Stimulated activated CD8-positive, alpha-beta memory T cell treated with anti-CD3 and anti-CD28 coated beads, Interleukin-7, amount 100 ng/mL, for 4 hours (primary cell): ENCODE results near the gene PIK3CD.
"Not testable (repeated sequence)": the region's sequence is repeated elsewhere in the genome, so short reads cannot be mapped to it uniquely, and the experiment has no call there.

Experiments
- DNase-seq, 2 donors: peaks; one replicate each; pipeline ENCODE4 v3.0.0-alpha.2; 2020; ENCODE audit warnings: low read depth in 2 of 2

PIK3CD gene

DNA sequence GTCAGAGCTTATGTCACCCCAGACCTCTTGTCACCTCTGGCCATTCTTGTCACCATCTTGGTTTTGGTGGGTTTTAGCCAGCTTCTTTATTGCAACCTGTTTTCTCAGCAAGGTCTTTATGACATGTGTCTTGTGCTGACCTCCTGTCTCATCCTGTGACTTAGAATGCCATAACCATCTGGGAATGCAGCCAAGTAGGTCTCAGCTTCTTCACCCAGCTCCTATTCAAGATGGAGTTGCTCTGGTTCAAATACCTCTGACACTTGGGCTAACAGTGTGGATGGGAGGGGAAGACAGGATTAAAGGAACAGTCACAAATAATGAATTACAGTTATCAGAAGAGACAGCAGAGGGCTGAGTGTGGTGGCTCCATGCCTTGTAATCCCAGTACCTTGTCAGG lies 30.5 kb upstream of the PIK3CD start:
- no peak for DNase-seq

- DNase-seq, result no peak
Measured at GRCh38 chr1:9624081-9624480, 27.4 kb upstream of the PIK3CD start.

DNA sequence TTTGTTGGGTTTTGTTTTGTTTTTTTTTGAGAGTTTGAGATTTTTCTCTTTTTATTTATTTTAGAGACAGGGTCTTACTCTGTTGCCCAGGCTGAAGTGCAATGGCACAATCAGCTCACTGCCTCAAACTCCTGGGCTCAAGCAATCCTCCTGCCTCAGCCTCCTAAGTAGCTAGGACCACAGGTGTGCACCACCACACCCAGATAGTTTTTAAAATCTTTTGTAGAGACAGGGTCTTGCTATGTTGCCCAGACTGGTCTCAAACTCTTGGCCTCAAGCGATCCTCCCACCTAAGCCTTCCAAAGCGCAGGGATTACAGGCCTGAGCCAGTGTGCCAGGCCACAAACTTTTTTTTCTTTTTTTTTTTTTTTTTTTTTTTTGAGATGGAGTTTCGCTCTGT lies 26.5 kb upstream of the PIK3CD start:
- not testable (repeated sequence) for DNase-seq

GRCh38 chr1:9626201-9626608 lies 25.3 kb upstream of the PIK3CD start:
- DNase-seq, result no peak

DNA sequence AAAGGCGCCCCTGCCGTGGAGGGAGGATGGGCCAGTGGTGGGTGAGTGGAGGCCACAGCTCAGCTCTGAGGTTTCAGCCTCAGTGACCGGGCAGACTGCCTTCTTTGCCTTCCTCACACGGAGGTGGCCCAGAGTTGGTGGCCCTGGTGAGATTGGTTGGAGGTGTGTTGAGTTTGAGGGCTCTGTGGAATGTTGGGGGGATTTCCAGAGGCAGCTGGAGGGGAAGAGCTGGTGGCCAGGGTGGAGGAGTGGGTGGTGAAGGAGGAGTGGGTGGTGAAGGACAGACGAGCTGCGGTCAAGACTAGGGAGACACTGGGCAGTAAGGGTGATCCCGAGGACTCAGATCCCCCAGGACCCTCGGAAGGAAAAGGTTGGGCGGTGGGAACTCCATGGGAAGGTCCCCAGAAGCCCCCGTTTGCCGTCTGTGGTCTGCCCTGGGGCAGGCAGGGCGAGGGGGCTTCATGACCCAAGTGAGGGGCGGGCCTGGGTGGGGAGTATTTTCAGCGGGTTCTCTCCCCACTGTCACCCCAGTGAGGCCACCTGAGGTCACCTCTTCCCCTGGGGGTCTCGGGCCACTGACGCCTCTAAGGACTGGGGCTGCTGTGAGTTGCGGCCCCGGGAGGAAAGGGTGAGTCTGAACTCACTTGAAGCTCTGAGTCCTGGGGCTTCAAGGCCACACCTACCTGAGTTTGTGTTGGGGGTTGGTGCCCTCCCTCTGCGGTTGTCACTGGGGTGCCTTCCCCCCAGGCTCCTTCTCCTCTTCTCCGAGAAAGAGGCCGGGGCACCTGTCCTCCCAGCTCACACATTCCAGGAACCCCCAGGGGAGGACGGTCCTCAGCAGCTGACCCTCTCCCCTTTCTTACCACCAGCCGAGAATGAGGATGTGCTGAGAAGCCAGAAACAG lies 22.7 kb upstream of the PIK3CD start:
- peak; percentile 53 to 66 for DNase-seq

- peak; percentile 48 to 65 for DNase-seq
Measured at GRCh38 chr1:9629445-9630201, 21.9 kb upstream of the PIK3CD start.

DNA sequence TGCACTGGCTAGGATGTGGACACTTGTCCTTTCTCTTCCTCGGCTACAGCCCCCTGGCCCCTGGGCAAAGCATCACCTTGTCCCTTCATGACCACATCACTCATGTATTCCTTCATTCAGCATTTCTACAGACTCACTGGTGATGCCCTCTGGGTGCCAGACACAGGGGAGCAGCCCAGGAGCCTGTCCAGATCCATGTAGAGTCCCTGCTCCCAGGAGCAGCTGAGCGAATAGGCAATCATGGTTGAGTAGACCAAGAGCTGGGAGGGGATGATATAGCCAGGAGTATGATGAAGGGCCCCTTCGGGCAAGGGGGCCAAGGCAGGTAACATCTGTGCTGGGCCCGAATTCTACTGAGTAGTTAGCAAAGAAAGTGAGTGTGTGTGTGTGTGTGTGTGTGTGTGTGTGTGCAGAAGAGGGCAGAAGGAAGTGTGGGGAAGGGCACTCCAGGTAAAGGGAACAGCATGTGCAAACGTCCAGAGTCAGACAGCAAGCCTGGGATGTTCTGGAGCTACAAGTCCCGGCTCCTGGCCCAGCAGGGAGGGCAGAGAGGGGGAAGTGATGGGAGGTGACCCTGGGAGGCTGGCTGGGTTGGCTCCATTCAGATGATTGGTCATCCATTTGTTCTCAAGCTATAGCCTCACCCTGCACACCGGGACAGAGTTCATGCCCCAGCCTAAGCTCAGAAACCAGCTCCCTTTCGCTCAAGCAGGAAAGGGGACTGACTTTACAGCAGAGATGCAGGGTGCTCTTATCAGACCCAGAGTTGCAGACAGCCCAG lies 21.0 kb upstream of the PIK3CD start:
- DNase-seq, result no peak

GRCh38 chr1:9631613-9632012 lies 19.9 kb upstream of the PIK3CD start:
- no peak for DNase-seq

GRCh38 chr1:9633493-9633892 lies 18.0 kb upstream of the PIK3CD start:
- DNase-seq, result no peak

DNA sequence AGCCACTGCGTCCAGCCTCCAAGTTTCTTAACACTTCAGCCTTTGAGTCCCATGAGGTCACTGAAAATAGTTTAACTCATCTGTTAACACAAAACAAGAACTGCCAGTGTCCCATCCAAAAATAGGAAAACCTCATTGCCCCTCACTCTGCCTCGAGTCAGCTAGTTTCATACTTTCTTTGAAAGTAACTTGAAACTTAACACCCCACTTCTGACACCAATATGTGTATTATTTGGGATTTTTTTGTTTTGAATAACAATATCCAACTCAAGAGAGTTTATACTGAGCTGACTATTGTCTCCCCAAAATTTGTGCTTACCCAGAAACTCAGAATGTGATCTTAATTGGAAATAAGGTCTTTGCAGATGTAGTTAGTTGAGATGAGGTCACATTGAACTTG lies 16.9 kb upstream of the PIK3CD start:
- DNase-seq, result no peak

GRCh38 chr1:9639227-9639626 lies 12.3 kb upstream of the PIK3CD start:
- no peak for DNase-seq

- DNase-seq, result no peak
Measured at GRCh38 chr1:9643351-9644256, 7.9 kb upstream of the PIK3CD start.

- no peak for DNase-seq
Measured at GRCh38 chr1:9646037-9646436, 5.5 kb upstream of the PIK3CD start.

DNA sequence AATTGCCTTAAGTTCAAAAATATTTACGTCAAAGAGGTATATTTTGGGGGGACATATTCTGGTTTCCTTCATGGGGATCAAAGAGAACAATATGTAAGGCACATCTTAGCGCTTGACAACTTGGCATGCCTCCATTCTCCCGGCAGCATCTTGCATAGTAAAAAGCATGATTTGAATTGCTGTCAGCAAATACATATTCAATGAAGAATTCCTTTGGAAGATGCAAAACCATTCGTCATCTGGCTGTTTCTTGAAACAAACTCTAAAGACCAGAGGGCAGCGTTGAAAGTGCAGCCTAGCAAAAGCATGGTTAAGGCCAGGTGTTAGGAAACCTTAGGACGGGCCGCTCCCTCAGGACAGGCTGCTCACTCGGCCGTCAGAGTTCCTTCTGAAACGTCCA lies 3.4 kb upstream of the PIK3CD start:
- DNase-seq, result no peak

DNA sequence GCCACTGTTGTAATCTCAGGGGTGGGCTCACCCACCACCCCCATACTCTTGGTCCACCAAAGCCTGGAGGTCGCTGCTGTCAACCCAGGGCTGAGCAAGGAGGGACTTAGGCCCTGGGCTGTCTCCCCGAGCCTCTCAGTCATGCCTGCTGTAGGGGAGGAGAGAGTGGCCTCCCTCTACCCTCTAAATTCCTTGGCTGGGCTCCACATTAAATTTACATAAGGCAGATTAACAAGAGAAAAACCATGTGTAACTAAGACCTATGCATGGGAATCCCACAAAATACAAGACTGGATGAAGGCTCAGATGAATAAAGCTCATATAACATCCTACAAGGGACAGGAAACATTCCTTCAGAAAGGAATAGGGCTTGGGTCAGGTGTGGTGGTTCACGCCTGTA lies 1.8 kb upstream of the PIK3CD start:
- no peak for DNase-seq

GRCh38 chr1:9651220-9651564 lies 339 bp upstream of the PIK3CD start:
- no peak for DNase-seq

DNA sequence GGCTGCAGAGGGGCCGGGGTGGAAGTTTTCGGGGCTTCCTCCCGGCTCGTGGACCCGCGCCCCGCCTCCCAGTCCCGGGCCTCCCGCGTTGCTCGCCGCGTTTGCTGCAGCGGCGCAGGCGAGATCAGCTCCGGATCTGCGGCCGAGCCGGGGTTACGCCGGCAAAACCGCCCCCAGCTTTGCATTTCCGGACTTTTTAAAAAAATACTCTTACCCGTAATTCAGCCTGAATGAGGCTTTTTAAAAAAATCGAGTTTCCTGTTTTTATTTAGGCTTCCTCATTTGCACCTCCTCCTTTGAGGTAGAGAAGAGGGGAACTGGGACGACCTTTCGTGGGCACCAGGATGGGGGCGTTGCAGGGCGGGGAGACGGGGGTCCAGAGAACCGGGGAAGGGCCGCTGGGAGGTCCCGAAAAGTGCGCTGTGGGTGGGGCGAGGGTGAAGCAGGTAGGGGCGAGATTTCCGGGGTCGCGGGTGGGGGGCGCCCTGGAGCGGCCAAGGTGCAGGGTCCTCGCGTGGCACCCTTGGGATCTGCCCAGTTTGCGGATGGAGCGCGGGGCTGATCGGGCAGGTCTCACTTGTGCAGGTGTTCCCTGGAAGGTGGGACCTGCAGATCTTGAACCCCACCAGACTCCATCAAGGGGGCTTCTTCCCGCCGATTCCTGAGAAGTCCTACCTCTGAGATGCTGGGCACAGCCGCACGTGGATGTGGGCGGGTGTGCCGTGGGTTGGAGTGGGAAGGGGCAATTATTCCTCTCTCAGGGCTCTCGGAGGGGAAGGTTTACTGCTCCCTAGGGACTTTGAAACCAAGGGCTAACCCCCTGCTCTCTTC lies 1.1 kb downstream of the PIK3CD start:
- peak in 1 of 2 donors; percentile 66 for DNase-seq

- no peak for DNase-seq
Measured at GRCh38 chr1:9653210-9653490, 1.6 kb downstream of the PIK3CD start.

DNA sequence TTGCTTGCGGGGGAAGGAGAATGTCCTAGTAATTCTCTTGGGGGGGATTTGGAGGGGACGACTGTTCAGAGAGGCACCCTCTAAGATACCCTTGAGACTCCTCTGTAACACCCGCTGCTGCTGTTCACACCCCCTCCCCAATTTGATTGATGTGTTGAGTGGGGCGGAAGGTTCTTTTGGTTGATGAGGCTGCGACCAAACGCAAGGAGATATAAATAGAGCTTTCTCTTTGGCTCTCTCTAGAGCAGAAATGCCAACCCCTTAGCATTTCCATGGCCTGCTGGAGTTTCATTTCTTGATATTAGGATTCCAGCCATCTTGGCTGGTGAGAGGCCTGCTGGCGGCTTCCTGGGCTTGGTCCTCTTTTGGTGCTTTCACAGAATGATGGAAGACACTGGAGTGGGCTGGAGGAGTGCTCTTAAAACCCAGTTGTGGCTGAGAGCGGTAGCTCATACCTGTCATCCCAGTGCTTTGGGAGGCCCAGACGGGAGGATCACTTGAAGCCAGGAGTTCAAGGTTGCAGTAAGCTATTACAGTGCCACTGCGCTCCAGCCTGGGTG lies 2.0 kb downstream of the PIK3CD start:
- DNase-seq, result no peak
